HG02870 (cell line): ENCODE measurements around the gene ADAMTSL5.
"Not testable (repeated sequence)": the region's sequence is repeated elsewhere in the genome, so short reads cannot be mapped to it uniquely, and the experiment has no call there.

ENCODE experiments used
- ATAC-seq: cut with Tn5 transposase; IDR thresholded peaks from one replicate; pipeline ENCODE4 v1.9.1; 2021; ENCODE audit warnings: mild to moderate bottlenecking, moderate library complexity; ENCODE audit not compliant: unreplicated experiment

Gene ADAMTSL5

DNA sequence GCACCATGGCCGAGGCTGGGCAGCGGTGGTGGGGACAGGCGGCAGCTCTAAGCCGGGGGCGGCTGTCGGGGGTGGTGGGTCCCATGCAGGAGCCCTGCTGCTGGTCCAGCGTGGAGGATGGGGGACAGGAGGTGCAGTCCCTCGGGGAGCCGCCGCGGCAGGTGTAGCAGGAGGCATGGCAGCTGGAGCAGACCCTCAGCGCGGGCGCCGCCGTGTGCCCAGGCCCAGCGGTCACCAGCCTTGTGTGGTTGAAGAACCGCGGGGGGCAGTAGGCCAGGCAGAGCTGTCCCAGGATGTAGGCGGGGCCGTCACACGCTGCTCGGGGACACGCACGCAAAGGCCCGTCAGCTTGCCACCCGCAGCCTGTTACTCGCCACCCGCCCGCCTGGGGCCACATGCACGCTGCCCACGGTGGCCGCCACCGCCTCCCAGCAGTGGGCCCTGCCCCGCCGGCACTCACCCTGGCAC lies 30.9 kb downstream of the ADAMTSL5 start:
- no peak for ATAC-seq

- ATAC-seq = no peak
Observed at GRCh38 chr19:1481224-1481892, 31.5 kb downstream of the ADAMTSL5 start.

- peak; percentile 90 for ATAC-seq
Observed at GRCh38 chr19:1478934-1479707, 33.7 kb downstream of the ADAMTSL5 start, which contains the start of gene C19orf25. Gene C19orf25, minus strand, starts transcription at chr19:1479215. Its CDS starts 312 bp downstream, at chr19:1478903.

DNA sequence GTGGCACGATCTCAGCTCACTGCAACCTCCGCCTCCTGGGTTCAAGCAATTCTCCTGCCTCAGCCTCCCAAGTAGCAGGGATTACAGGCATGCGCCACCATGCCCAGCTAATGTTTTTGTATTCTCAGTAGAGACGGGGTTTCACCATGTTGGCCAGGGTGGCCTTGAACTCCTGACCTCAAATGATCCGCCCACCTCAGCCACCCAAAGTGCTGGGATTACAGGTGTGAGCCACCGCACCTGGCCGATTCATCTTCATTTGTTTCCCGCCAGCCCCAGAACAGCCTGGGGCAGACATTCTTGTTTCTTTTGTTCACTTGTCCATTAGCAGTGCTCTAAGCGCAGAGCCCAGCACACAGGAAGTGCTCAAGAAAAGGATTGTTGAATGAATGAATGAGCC lies 35.8 kb downstream of the ADAMTSL5 start:
- ATAC-seq = not testable (repeated sequence)

DNA sequence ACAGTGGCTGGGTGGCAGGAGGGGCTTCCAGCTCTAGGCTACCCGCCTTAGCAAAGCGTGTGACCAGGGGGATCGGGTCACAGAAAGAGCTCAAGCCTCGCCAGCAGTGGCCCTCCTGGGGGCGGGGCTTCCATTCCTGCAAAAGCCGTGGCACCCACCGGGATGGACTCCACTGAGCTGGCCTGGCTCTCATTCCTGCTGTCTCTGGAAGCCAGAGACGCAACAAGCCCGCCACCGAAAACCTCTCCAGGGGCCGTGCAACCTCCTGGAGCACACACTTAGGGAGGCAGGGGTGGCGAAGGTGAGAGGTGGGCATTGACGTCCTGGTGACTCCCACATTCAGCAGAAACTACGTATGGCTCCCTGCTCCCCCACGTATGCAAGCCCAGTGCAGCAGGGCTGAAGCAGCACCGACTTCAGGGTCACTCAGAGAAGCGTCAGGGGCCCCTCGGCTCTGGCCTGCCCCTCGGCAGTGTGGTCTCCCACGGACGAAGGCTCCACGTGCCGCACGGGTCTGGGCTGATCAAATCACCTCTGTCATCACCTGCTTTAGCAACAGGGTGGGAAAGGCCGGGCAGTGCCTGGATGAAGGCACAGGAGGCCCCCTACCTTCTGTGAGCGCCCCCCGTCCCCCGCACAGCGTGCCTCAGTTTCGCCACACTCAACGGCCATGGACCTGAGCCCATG lies 36.9 kb downstream of the ADAMTSL5 start:
- ATAC-seq = no peak

DNA sequence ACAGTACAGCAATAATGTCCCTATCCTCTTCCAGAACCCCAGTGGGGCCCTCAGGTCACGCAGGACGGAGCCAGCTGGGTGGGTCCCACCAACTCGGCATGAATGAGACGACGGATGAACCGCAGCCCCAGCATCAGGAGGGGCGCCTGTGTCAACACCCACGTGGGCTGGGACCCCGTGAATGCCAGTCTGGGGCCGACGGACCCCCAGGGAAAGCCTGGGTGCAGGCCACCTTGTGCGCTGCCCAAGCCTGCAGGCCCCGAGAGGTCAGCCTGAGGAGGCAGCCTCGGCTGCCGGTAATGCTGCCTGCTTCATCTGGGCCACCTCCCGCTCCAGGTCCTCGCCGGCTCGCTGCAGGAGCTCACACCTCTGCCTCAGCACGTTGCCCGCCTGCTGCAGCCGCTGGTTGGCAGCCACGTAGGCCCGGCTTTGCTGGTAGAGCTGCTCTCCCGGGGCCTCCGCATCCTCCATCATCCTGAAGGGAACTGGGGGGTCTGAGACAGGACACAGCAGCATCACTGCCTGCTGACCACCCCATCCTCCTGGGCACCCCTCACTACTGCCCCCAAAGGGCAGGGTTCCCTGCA lies 38.0 kb downstream of the ADAMTSL5 start:
- ATAC-seq = no peak

GRCh38 chr19:1474011-1474764 lies 38.6 kb downstream of the ADAMTSL5 start:
- ATAC-seq = no peak

DNA sequence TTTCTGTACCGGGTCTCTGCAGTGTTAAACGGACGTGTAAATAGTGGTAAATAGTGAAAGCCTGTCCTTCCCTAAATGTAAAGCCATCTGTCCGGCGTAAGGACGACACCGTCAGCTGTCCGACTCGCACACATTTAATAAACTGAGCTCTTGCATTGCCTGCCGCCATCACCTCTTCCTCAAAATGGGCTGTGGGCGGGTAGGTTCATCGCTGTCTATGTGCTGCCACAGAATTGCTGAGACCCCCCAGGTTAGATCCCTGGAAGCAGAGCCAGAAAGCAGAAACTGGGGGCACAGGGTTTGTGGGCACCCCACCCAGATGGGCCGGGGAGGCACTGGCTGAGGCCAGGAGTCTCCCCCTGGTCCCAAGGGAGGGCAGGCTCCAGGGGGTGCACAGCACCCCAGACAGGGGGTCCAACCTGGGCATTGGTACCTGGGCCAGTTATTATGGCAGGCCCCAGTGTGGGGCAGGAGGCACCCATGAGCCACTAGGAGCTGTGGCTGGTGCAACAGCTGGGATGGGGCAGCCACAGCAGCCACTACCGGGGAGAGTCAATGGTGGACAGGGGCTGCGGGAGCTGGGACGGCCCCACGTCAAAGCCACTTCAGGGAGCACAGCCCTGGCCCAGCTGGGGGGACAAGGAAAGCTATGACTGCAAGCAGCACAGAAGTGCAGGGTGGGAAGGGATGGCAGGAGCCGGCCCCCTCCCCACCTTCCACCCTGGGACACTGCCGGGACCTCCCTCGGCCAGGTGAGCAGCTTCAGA lies 39.6 kb downstream of the ADAMTSL5 start:
- no peak for ATAC-seq

DNA sequence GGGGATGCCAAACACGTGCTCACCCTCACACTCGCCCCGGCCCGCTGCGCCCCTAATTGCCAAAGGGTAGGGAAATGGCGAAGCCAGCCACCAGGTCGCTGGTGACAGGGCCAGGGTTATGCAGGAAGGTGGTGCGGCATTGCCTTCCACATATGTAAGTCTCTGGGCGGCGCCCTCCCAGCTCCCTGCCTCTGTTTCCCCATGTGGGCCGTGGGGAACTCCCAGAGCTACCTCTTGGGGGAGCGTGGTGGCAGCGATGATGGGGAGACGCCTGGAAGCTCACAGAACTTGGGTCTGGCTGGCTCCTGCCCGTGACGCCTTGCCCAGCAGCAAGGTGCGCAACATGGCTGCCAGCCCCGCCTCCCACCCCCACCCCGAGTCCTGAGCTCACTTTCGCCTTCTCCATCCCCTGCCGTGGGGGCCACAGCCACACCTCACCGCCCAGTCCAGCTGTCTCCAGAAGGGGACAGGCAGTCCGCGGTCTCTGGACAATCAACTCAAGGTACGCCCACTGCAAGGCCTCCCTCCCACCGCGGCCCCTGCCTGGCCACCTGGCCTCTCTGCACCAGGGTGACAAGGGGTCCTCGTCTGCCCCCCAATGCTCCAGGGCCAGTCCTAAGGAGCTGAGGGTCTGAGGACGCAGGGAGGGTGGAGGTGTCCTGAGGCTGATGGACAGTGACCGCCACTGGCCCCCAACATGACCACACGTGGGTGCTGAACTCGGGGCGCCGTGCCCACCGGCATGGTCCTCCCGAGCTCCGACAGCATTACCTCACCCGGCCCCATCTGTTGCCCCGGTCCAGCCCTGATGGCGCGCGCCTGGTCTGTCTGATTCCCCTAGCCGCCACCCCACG lies 40.4 kb downstream of the ADAMTSL5 start:
- no peak for ATAC-seq

DNA sequence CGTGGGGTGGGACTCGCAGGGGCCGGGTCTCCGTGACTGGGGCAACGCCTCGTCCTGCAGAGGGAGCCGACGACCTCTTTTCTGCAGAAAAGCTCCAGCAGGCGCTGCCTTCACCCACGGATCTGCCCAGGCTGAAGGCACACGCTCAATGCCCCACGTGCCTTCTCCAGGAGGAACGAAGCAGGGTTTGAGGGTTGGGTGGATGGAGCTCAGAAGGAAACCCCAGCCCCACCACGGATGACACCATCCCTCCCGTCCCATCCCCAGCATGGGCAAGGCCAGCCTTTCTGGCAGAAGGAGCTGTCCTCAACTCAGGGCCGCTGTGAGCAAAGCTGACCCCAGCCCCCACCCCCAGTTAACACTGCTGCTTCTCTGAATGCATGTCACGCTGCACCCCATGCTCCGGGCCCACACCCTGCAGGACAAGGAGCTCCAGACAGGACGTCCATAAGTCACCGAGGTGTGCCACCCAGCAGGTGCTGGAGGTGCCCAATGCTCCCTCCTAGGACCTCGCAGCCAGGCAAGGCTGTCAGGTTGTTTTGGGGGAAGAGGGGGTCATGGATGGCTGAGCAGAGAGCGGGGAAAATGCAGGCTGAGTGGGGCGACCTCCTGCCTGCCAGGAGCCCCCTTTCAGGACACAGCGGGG lies 41.2 kb downstream of the ADAMTSL5 start:
- ATAC-seq = no peak

DNA sequence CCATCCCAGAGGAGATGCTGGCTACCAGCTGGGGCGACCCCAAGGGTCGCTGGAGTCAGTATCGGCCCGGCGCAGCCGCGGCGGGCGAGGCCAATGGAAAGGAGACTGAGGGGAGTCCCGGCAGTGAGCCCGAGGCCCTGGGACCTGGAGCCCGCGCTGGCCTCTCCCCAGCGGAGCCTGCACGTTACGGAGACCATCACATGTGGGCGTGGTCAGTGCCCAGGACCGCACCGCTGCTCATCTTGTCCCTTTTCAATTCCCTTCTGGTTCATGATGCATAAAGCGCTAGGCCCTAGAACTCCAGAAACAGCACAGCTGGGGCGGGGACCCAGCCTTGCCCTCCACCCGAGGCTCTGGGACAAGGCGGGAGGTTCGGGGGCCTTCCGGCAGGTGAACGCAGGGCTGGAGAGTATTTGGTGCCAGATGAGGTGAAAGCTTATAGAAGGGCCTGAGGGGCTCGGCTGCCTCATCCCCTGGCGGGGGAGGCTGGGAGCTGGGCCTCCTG lies 41.8 kb downstream of the ADAMTSL5 start:
- ATAC-seq = no peak

DNA sequence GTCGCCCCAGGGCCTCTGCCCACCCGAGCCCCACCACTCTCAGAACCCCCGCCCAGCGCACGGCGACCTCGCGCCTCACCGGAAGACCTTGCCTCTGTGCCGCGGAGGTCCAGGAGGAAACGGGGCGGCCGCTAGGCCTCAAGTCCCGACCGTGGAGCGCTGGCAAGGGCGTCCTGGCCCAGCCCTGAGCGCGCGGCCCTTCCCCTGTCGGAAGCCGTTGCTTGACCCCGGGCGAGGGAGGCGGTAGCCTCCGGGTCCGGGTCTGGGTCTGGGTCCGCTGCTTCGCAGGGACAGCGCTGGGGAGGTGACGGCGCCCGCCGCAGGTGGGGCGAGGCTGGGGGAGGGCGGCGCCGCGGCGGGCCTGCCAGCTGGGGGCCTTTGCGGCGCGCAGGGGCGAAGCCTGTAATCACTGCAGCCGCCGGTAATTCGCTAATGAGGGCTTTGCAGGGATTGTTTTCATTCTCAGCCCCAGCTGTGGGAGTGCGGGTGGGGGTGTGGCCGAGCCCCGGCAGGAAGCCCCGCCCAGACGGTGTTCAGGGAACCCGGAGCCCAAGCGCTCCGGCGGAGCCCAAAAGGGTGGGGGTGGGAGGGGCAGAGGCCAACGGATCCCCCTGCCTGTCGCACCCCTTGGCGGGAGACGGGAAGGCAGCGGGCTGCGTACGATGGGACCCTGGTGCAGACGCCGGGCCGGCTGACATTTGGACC lies 42.4 kb downstream of the ADAMTSL5 start:
- no peak for ATAC-seq

DNA sequence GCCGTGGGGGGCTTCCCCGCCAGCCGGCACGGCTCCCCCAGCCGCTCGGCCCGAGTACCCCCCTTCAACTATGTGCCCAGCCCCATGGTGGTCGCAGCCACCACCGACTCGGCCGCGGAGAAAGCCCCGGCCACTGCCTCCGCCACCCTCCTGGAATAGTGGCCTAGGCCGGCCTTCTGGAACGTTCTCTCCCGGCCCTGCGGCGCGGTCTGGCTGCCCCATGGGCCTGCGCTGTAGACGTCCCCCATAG lies 42.8 kb downstream of the ADAMTSL5 start:
- no peak for ATAC-seq

- no peak for ATAC-seq
Observed at GRCh38 chr19:1469255-1470054, 43.4 kb downstream of the ADAMTSL5 start.

DNA sequence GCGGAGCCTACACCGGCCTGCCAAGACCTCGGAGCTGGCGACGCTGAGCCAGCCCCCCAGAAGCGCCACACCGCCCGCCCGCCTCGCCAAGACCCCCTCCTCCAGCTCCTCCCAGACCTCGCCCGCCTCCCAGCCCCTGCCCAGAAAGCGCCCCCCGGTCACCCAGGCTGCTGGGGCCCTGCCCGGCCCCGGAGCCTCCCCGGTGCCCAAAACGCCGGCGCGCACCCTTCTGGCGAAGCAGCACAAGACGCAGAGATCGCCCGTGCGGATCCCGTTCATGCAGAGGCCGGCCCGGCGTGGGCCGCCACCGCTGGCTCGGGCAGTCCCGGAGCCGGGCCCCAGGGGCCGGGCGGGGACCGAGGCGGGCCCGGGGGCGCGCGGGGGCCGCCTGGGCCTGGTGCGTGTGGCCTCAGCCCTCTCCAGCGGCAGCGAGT lies 44.0 kb downstream of the ADAMTSL5 start:
- no peak for ATAC-seq

DNA sequence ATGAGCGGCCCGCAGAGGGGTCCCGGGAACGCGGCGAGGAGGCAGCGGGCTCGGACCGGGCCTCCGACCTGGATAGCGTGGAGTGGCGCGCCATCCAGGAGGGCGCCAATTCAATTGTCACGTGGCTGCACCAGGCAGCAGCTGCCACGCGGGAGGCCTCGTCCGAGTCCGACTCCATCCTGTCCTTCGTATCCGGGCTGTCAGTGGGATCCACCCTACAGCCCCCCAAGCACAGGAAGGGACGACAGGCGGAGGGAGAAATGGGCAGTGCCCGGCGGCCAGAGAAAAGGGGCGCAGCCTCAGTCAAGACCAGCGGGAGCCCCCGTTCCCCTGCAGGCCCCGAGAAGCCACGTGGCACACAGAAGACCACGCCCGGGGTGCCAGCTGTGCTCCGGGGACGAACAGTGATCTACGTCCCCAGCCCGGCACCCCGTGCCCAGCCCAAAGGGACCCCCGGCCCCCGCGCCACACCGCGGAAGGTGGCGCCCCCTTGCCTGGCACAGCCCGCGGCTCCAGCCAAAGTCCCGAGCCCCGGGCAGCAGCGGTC lies 44.5 kb downstream of the ADAMTSL5 start:
- ATAC-seq = no peak
